Transverse colon (tissue), 4 donors: Measurements from ENCODE around the gene ABCB10. TPM values are rescaled to one million over a fixed set of nuclear protein-coding genes. Genes with fewer than 3 reads are reported as not detected.
"Not testable (repeated sequence)": the region's sequence is repeated elsewhere in the genome, so short reads cannot be mapped to it uniquely, and the experiment has no call there.

Experiments used
- DNase-seq: peaks from one replicate; pipeline ENCODE4 v3.0.0-alpha.2; 2019
- H3K27ac ChIP-seq, 4 donors: fragments of 200-600 bp; sonication (generic); 2 replicates each; pipeline ENCODE4 v1.5.1; 2016 to 2018; ENCODE audit warnings: inconsistent platforms in 4 of 4
- H3K27me3 ChIP-seq: fragments of 200-600 bp; sonication (generic); 2 replicates; pipeline ENCODE4 v1.5.1; 2017; ENCODE audit warnings: inconsistent platforms
- H3K36me3 ChIP-seq, 4 donors: fragments of 200-600 bp; sonication (generic); 2 replicates each; pipeline ENCODE4 v1.5.1; 2017 to 2019; ENCODE audit warnings: inconsistent platforms in 4 of 4
- H3K4me1 ChIP-seq, 4 donors: fragments of 200-600 bp; sonication (generic); 2 replicates each; pipeline ENCODE4 v1.5.1; 2017 to 2020; ENCODE audit warnings: inconsistent platforms in 4 of 4
- H3K4me3 ChIP-seq, 4 donors: fragments of 200-600 bp; sonication (generic); 1 replicate in 1 of 4; 2 replicates in 3 of 4; pipeline versions ENCODE4 v1.5.1 to v1.6.1; 2017 to 2019; ENCODE audit warnings: inconsistent platforms in 4 of 4
- H3K9me3 ChIP-seq, 2 donors: fragments of 200-600 bp; sonication (generic); 2 replicates each; pipeline ENCODE4 v1.5.1; 2017 to 2019; ENCODE audit warnings: inconsistent platforms in 2 of 2
- CTCF ChIP-seq, 5 experiments: fragments of 200-600 bp in 3 of 5; fragments of 450-650 bp in 2 of 5; sonication (generic) in 3 of 5; IDR thresholded peaks; 1 replicate in 2 of 5; 2 replicates in 3 of 5; pipeline ENCODE4 v1.5.1; 2016 to 2017; ENCODE audit warnings: antibody characterized with exemption in 5 of 5, inconsistent platforms in 3 of 5, mild to moderate bottlenecking in 2 of 5, moderate library complexity in 1 of 5
- EP300 ChIP-seq: sonication (generic); formaldehyde crosslinking; IDR thresholded peaks from one replicate; pipeline ENCODE4 v1.6.1; 2017; ENCODE audit warnings: antibody characterized with exemption, low read depth
- POLR2A ChIP-seq: fragments of 450-650 bp; IDR thresholded peaks from one replicate; pipeline ENCODE4 v1.6.1; 2016; ENCODE audit warnings: antibody characterized with exemption, mild to moderate bottlenecking, moderate library complexity
- POLR2AphosphoS5 ChIP-seq, 3 donors: sonication (generic); formaldehyde crosslinking; IDR thresholded peaks; one replicate each; pipeline ENCODE4 v1.6.1; 2016; ENCODE audit warnings: antibody characterized with exemption in 3 of 3
- WGBS, 2 donors: methylation state at CpG; one replicate each; pipeline ENCODE4 v1.1.5; 2018; ENCODE audit warnings: low coverage in 1 of 2; 5-methylcytosine and 5-hydroxymethylcytosine counted together
- in situ Hi-C, 4 donors: fragments of 200-750 bp; cut with MboI; loops; one replicate each; pipeline versions ENCODE4 v1.15.0 to v1.15.1; 2017; ENCODE audit warnings: low sequenced_read_pairs in 3 of 4, low pct_ligation_motif_present in 1 of 4, low pct_unique_long_range_greater_than_20kb in 1 of 4
- intact Hi-C: fragments of 100-400 bp; cut with DNase I; formaldehyde crosslinking; loops from one replicate; pipeline ENCODE4 v1.15.1; 2023; ENCODE audit warnings: low total_unique reads
- total RNA-seq, 4 donors: library from RNA; depleted of rRNA; stranded (reverse); fragments of >200 nt; gene quantifications; one replicate each; pipeline ENCODE4 v1.1.0, GENCODE V29; 2016

ABCB10 gene
- total RNA-seq, 4 donors from 2014 or later: 4.5 to 22.5 (median 18.9) TPM

- Histone ChIP-seq H3K9me3 (no peaks in the 10 kb centered on the region), H3K27ac (no peak overlapping the region), H3K4me3 (no peak overlapping the region), H3K27me3 (no peaks in the 10 kb centered on the region), H3K36me3 (peaks cover 0 to 38% (median 12%) of the 10 kb centered on the region in 4 donors), H3K4me1 (peaks cover 0 to 3% (median 0%) of the 10 kb centered on the region in 4 donors)
- no peak for DNase-seq
- intact Hi-C loops (loop anchor here (5.0 kb wide), 1 partner anchor 223 kb away; no protein-coding TSS in a partner anchor), in situ Hi-C loops (loop anchor here in 3 of 4 donors (5.0 to 25.0 kb wide), 3 partner anchors 218 to 226 kb away; partner anchors contain the start of gene RAB4A (in 1 of the 3))
- TF ChIP-seq CTCF (IDR thresholded peaks at IDR 0.05) (no peak), POLR2A (no peak), EP300 (no peak), POLR2AphosphoS5 (IDR thresholded peaks at IDR 0.05) (no peak)
- WGBS, 2 donors: 83 to 88% methylated on average over 4 to 7 of the region's 7 CpGs
Observed at GRCh38 chr1:229480495-229480894, 78.0 kb downstream of the ABCB10 start.

GRCh38 chr1:229479660-229480399 is 78.7 kb downstream of the ABCB10 start:
- intact Hi-C loops (loop anchor here (5.0 to 10.0 kb wide), 2 partner anchors 223 to 795 kb away; no protein-coding TSS in a partner anchor), in situ Hi-C loops (loop anchor here (5.0 to 25.0 kb wide), 3 partner anchors 218 to 225 kb away; partner anchors contain the start of gene RAB4A (in 1 of the 4))
- no peaks in the 10 kb centered on the region for H3K27me3 ChIP-seq
- peaks cover 0 to 39% (median 12%) of the 10 kb centered on the region in 4 donors for H3K36me3 ChIP-seq
- WGBS, 2 donors: 74 to 77% methylated on average over 9 to 10 of the region's 10 CpGs
- H3K4me3 ChIP-seq: no peak overlapping the region
- H3K4me1 ChIP-seq: peaks cover 0 to 3% (median 0%) of the 10 kb centered on the region in 4 donors
- no peak for DNase-seq
- TF ChIP-seq EP300 (no peak), POLR2A (no peak), CTCF (IDR thresholded peaks at IDR 0.05) (no peak), POLR2AphosphoS5 (IDR thresholded peaks at IDR 0.05) (no peak)
- H3K9me3 ChIP-seq: no peaks in the 10 kb centered on the region
- no peak overlapping the region for H3K27ac ChIP-seq

GRCh38 chr1:229478852-229479251 is 79.7 kb downstream of the ABCB10 start:
- H3K27ac ChIP-seq: no peak overlapping the region
- intact Hi-C loops (loop anchor here (10.0 kb wide), 1 partner anchor 794 kb away; no protein-coding TSS in a partner anchor), in situ Hi-C loops (loop anchor here in 2 of 4 donors (10.0 to 25.0 kb wide), 2 partner anchors 217 to 224 kb away; partner anchors contain the start of gene RAB4A (in 1 of the 2))
- peaks cover 0 to 3% (median 0%) of the 10 kb centered on the region in 4 donors for H3K4me1 ChIP-seq
- no peak for DNase-seq
- peaks cover 0 to 46% (median 14%) of the 10 kb centered on the region in 4 donors for H3K36me3 ChIP-seq
- H3K27me3 ChIP-seq: no peaks in the 10 kb centered on the region
- H3K4me3 ChIP-seq: no peak overlapping the region
- no peak for TF ChIP-seq POLR2AphosphoS5 (IDR thresholded peaks at IDR 0.05)
- WGBS, 2 donors: 76% methylated on average over 1 of the region's 1 CpG; no CpG with 5 or more reads in 1 of the 2 donors
- no peaks in the 10 kb centered on the region for H3K9me3 ChIP-seq

GRCh38 chr1:229475859-229476258 is 82.6 kb downstream of the ABCB10 start:
- not testable (repeated sequence) for H3K9me3 ChIP-seq, DNase-seq, H3K4me3 ChIP-seq, H3K27ac ChIP-seq, H3K4me1 ChIP-seq, H3K27me3 ChIP-seq
- peaks cover 0 to 43% (median 16%) of the 10 kb centered on the region in 4 donors for H3K36me3 ChIP-seq
- whole genome bisulfite sequencing, 2 donors: 94% methylated on average over 13 of the region's 13 CpGs
- in situ Hi-C loops: loop anchor here in 2 of 4 donors (10.0 to 25.0 kb wide), 2 partner anchors 214 to 221 kb away; partner anchors contain the start of gene RAB4A (in 1 of the 2)
- intact Hi-C loops: loop anchor here (10.0 kb wide), 1 partner anchor 791 kb away; no protein-coding TSS in a partner anchor

- H3K4me3 ChIP-seq: no peak overlapping the region
- no peaks in the 10 kb centered on the region for H3K9me3 ChIP-seq
- intact Hi-C loops (loop anchor here (10.0 kb wide), 1 partner anchor 790 kb away; no protein-coding TSS in a partner anchor), in situ Hi-C loops (loop anchor here in 1 of 4 donors (10.0 kb wide), 1 partner anchor 220 kb away; no protein-coding TSS in a partner anchor)
- TF ChIP-seq POLR2AphosphoS5 (IDR thresholded peaks at IDR 0.05): no peak
- no peak overlapping the region for H3K27ac ChIP-seq
- no peak for DNase-seq
- H3K27me3 ChIP-seq: no peaks in the 10 kb centered on the region
- 67 to 83% methylated on average over 2 of the region's 2 CpGs for WGBS, 2 donors
- peaks cover 0 to 3% (median 0%) of the 10 kb centered on the region in 4 donors for H3K4me1 ChIP-seq
- peaks cover 0 to 56% (median 16%) of the 10 kb centered on the region in 4 donors for H3K36me3 ChIP-seq
Observed at GRCh38 chr1:229474509-229474908, 84.0 kb downstream of the ABCB10 start.
